Inflammatory macrophage treated with lipopolysaccharide for 1 hour (primary cell): ENCODE measurements around the gene ARL1.
A peak's percentile ranks its signal among the peaks of the same experiment; 100 is the strongest.
"Not testable (repeated sequence)": the region's sequence is repeated elsewhere in the genome, so short reads cannot be mapped to it uniquely, and the experiment has no call there.

Experiments
- DNase-seq, 2 donors: peaks; one replicate each; pipeline ENCODE4 v3.0.0-alpha.2; 2020 to 2022

Gene ARL1

GRCh38 chr12:101407436-101408345 lies at the start of gene ARL1:
Gene ARL1, minus strand, starts transcription at chr12:101407772. Its CDS starts 127 bp downstream, at chr12:101407645.
- DNase-seq: peak; percentile 86 to 94

- DNase-seq: no peak
Observed at GRCh38 chr12:101455685-101456084, 48.1 kb upstream of the ARL1 start.

GRCh38 chr12:101441461-101442224 lies 34.1 kb upstream of the ARL1 start:
- DNase-seq: peak; percentile 21 to 36

GRCh38 chr12:101439236-101439635 lies 31.7 kb upstream of the ARL1 start:
- peak; percentile 51 to 64 for DNase-seq

- no peak for DNase-seq
Observed at GRCh38 chr12:101436136-101436535, 28.6 kb upstream of the ARL1 start.

GRCh38 chr12:101430456-101430855 lies 22.9 kb upstream of the ARL1 start:
- peak; percentile 65 to 73 for DNase-seq

- DNase-seq: no peak
Observed at GRCh38 chr12:101424620-101425019, 17.0 kb upstream of the ARL1 start.

GRCh38 chr12:101422066-101422465 lies 14.5 kb upstream of the ARL1 start:
- not testable (repeated sequence) for DNase-seq

GRCh38 chr12:101415228-101415627 lies 7.7 kb upstream of the ARL1 start:
- no peak for DNase-seq

GRCh38 chr12:101414533-101415119 lies 7.1 kb upstream of the ARL1 start:
- peak; percentile 53 to 92 for DNase-seq

- not testable (repeated sequence) for DNase-seq
Observed at GRCh38 chr12:101410169-101410568, 2.6 kb upstream of the ARL1 start.

- DNase-seq: no peak
Observed at GRCh38 chr12:101407049-101407435, 530 bp downstream of the ARL1 start.

- DNase-seq: not testable (repeated sequence)
Observed at GRCh38 chr12:101391181-101391580, 16.4 kb downstream of the ARL1 start.

- no peak for DNase-seq
Observed at GRCh38 chr12:101379149-101379548, 28.4 kb downstream of the ARL1 start.

GRCh38 chr12:101375573-101375972 lies 32.0 kb downstream of the ARL1 start:
- no peak for DNase-seq

- DNase-seq: no peak
Observed at GRCh38 chr12:101372431-101372830, 35.1 kb downstream of the ARL1 start.

- DNase-seq: no peak
Observed at GRCh38 chr12:101368016-101368415, 39.6 kb downstream of the ARL1 start.

GRCh38 chr12:101361455-101361854 lies 46.1 kb downstream of the ARL1 start:
- DNase-seq: no peak

- DNase-seq: peak; percentile 40 to 53
Observed at GRCh38 chr12:101356794-101357193, 50.8 kb downstream of the ARL1 start.

- no peak for DNase-seq
Observed at GRCh38 chr12:101351682-101352081, 55.9 kb downstream of the ARL1 start.

- no peak for DNase-seq
Observed at GRCh38 chr12:101343893-101344292, 63.7 kb downstream of the ARL1 start.
